Heart left ventricle (tissue), 16 donors: ENCODE measurements around the gene LKAAEAR1. TPM values are rescaled to one million over a fixed set of nuclear protein-coding genes. Genes with fewer than 3 reads are reported as not detected.

Experiments used
- ATAC-seq, 4 donors: fragments of 200-7000 bp; cut with Tn5 transposase; one replicate each; pipeline ENCODE4 v1.9.1; 2020 to 2022; ENCODE audit warnings: moderate library complexity in 4 of 4, mild to moderate bottlenecking in 3 of 4, moderate number of reproducible peaks in 1 of 4
- DNase-seq, 5 donors: peaks; one replicate each; pipeline ENCODE4 v3.0.0-alpha.2; 2020
- H3K27ac ChIP-seq, 12 donors: fragments of 200-600 bp; sonication (generic) in 4 of 12; one replicate each; pipeline versions ENCODE4 v1.5.0 to v1.8.0; 2016 to 2022; ENCODE audit warnings: mild to moderate bottlenecking in 2 of 12
- H3K27me3 ChIP-seq, 9 donors: fragments of 200-600 bp; sonication (generic) in 2 of 9; one replicate each; pipeline versions ENCODE4 v1.5.1 to v1.8.0; 2016 to 2022; ENCODE audit warnings: mild to moderate bottlenecking in 3 of 9
- H3K36me3 ChIP-seq, 9 donors: fragments of 200-600 bp; sonication (generic) in 2 of 9; one replicate each; pipeline versions ENCODE4 v1.5.0 to v1.8.0; 2018 to 2022; ENCODE audit warnings: mild to moderate bottlenecking in 2 of 9
- H3K4me1 ChIP-seq, 12 donors: fragments of 200-600 bp; sonication (generic) in 4 of 12; one replicate each; pipeline versions ENCODE4 v1.5.0 to v1.8.0; 2016 to 2022; ENCODE audit warnings: mild to moderate bottlenecking in 3 of 12
- H3K4me3 ChIP-seq, 12 donors: fragments of 200-600 bp; sonication (generic) in 4 of 12; one replicate each; pipeline versions ENCODE4 v1.5.0 to v1.8.0; 2017 to 2022; ENCODE audit warnings: mild to moderate bottlenecking in 9 of 12, moderate library complexity in 4 of 12
- H3K9me3 ChIP-seq, 12 donors: fragments of 200-600 bp; sonication (generic) in 4 of 12; one replicate each; pipeline versions ENCODE4 v1.5.0 to v1.8.0; 2016 to 2022; ENCODE audit warnings: mild to moderate bottlenecking in 1 of 12
- POLR2A ChIP-seq, 2 donors: fragments of 450-650 bp; IDR thresholded peaks; one replicate each; pipeline ENCODE4 v1.6.1; 2017; ENCODE audit warnings: antibody characterized with exemption in 2 of 2, mild to moderate bottlenecking in 2 of 2, moderate library complexity in 2 of 2
- WGBS, 4 donors: extraction: QIAGEN DNeasy Blood & Tissue Kit in 2 of 4; methylation state at CpG; one replicate each; pipeline versions ENCODE4 v1.1.5 to v1.1.7; 2013 to 2018; 5-methylcytosine and 5-hydroxymethylcytosine counted together
- intact Hi-C, 10 donors: fragments of 100-400 bp; cut with DNase I; formaldehyde crosslinking; loops; one replicate each; pipeline versions ENCODE4 v1.11.1 to v1.14.2; 2022
- polyA plus RNA-seq, 2 donors: library from polyadenylated mRNA; stranded (reverse); fragments of 200-250 nt; gene quantifications; one replicate each; pipeline ENCODE4 v1.2.3, GENCODE V29; 2013
- total RNA-seq, 9 donors: library from RNA; depleted of rRNA in 2 of 9; stranded (reverse); fragments of >200 nt in 2 of 9; fragmentation: NEBNext Ultra II Directional in 3 of 9; extraction: Animal tissue kit (Norgen Biotek cat#: 25700) in 3 of 9; gene quantifications; one replicate each; pipeline versions ENCODE4 v1.1.0 to v1.2.4, GENCODE V29; 2016 to 2023
- TF ChIP-seq, protein P1 (sequence below), 12 donors: fragments of 200-600 bp; sonication (generic) in 4 of 12; IDR thresholded peaks; one replicate each; pipeline versions ENCODE4 v1.5.0 to v1.8.0; 2018 to 2022; ENCODE audit warnings: antibody characterized with exemption in 12 of 12, mild to moderate bottlenecking in 5 of 12
- donor health status: ischemic (EF 13 %, LVEDD 7.1; RV severe dilation, severe dysfunction).
- donor health status: healthy with polysubstance abuse.
- donor health status: DM: no; HTN: yes; CAD: no.
- donor health status: DM: no; HTN: no; CAD: no.
- donor health status: ischemic (EF 25% LVEDD 6.9; RV normal size, moderate dysfunction).
- donor health status: ischemic (EF 25% LVEDD 5.7; RV mildly dilated, moderate dysfunction).
- donor health status: healthy.
- donor health status: DM: yes; HTN: yes; CAD: no.
- donor health status: ischemic (EF 35%, LVEDD 5.7; RV mildly dilated, moderate dysfunction).
- donor health status: nonischemic (EF 11% LVEDD 7.7; RV severe dilation, severe dysfunction).
- donor health status: DM: yes; HTN: yes; CAD: no.
- donor health status: PGD.
- donor health status: ischemic (EF 29% LVEDD 5.4; RV normal size, mild dysfunction).
- donor health status: nonischemic (EF 23%, LVEDD 6.1; RV moderate dilation, normal function).

Gene LKAAEAR1
- total and polyA plus RNA-seq, 11 donors, result not detected

DNA sequence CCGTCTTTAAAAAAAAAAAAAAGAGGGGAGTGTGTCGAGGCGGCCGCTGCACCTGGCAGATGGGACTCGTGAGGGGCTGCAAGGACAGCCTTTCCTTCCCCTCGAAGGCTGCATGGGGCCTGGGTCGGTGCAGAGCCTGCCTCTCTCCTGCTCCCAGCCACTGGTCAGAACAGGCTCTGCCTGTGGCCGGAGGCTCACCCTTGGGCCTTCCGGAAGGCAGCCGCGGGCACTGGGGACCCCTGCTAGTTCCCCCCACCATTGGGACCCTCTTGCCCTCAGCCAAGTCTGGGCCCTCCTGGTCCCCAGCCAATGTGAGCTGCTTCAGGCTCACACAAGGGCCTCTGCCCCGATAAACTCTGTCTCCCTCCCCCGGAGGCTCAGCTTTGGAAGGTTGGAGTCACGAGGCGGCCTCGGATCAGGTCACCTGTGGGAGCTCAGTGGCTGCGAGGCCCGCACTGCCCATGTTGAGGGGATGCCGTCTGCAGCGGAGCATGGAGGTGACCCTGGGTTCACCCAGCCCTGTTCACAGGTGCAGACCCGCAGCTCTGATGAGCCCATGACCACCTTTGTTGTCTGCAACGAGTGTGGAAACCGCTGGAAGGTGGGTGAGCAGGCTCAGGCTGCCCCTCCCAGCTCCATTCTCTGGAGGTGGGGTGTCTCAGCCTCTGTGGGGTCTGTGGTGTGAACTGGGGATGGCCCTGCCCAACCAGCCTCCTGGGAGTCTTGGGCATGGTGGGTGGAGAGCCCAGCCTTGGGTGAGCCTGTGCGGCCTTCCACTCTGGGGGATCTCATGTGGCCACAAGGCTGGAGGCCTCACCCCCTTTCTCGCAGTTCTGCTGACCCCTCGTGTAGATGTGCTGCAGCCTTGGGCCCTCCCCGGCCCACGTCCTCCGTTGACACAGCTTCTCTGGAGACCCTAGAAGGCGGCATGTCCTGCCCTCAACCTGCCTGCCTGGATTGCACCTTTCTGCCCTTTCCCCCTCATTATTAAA, 12.6 kb downstream of the LKAAEAR1 start:
- no peak for DNase-seq
- Histone ChIP-seq H3K27me3 (no peaks in the 10 kb centered on the region), H3K27ac (no peak overlapping the region), H3K4me3 (no peak overlapping the region), H3K9me3 (no peaks in the 10 kb centered on the region), H3K4me1 (peaks cover 0 to 10% (median 0%) of the 10 kb centered on the region in 12 donors), H3K36me3 (peaks cover 0 to 43% (median 20%) of the 10 kb centered on the region in 9 donors)
- no peak for ATAC-seq
- intact Hi-C loops, result no loop called here
- 88 to 92% (median 90%) methylated on average over 28 to 30 of the region's 30 CpGs for whole genome bisulfite sequencing, 4 donors
- TF ChIP-seq, protein P1, sequence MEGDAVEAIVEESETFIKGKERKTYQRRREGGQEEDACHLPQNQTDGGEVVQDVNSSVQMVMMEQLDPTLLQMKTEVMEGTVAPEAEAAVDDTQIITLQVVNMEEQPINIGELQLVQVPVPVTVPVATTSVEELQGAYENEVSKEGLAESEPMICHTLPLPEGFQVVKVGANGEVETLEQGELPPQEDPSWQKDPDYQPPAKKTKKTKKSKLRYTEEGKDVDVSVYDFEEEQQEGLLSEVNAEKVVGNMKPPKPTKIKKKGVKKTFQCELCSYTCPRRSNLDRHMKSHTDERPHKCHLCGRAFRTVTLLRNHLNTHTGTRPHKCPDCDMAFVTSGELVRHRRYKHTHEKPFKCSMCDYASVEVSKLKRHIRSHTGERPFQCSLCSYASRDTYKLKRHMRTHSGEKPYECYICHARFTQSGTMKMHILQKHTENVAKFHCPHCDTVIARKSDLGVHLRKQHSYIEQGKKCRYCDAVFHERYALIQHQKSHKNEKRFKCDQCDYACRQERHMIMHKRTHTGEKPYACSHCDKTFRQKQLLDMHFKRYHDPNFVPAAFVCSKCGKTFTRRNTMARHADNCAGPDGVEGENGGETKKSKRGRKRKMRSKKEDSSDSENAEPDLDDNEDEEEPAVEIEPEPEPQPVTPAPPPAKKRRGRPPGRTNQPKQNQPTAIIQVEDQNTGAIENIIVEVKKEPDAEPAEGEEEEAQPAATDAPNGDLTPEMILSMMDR (IDR thresholded peaks at IDR 0.05), result no peak
- TF ChIP-seq POLR2A (IDR thresholded peaks at IDR 0.05), result no peak

DNA sequence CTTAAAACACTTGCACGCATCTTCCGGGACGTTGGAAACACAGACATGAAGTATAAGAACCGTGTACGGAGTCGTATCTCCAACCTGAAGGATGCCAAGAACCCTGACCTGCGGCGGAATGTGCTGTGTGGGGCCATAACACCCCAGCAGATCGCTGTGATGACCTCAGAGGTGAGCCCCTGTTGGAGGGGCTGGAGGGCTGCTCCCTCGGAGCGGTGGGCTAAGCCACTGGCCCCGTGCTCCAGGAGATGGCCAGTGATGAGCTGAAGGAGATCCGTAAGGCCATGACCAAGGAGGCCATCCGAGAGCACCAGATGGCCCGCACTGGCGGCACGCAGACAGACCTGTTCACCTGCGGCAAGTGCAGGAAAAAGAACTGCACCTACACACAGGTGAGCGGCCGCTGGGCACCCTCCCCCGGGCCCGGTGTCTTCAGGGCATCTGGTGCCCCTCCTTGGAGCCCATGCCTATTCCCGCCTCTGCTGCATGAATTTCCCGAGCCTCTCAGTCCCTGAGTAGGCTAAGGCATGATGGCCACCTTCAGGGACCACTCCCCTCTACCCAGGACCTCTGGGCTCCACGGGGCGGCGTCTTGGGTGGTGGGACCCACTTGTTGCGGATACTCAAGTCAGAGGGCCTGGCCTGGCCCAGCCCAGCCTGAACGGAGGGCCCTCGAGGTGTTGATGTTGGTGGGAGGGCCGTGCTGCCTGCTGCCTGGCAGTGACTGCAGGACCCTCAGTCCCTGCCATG, 13.8 kb downstream of the LKAAEAR1 start:
- Histone ChIP-seq H3K9me3 (no peaks in the 10 kb centered on the region), H3K36me3 (peaks cover 0 to 33% (median 20%) of the 10 kb centered on the region in 9 donors), H3K4me3 (no peak overlapping the region), H3K4me1 (peaks cover 0 to 15% (median 0%) of the 10 kb centered on the region in 12 donors), H3K27me3 (no peaks in the 10 kb centered on the region), H3K27ac (no peak overlapping the region)
- ATAC-seq (no peak), DNase-seq (no peak)
- no peak for TF ChIP-seq POLR2A (IDR thresholded peaks at IDR 0.05)
- TF ChIP-seq, protein P1 (IDR thresholded peaks at IDR 0.05), result no peak
- intact Hi-C loops, result no loop called here
- WGBS, 4 donors, result 89 to 95% (median 94%) methylated on average over 21 to 31 of the region's 31 CpGs

DNA sequence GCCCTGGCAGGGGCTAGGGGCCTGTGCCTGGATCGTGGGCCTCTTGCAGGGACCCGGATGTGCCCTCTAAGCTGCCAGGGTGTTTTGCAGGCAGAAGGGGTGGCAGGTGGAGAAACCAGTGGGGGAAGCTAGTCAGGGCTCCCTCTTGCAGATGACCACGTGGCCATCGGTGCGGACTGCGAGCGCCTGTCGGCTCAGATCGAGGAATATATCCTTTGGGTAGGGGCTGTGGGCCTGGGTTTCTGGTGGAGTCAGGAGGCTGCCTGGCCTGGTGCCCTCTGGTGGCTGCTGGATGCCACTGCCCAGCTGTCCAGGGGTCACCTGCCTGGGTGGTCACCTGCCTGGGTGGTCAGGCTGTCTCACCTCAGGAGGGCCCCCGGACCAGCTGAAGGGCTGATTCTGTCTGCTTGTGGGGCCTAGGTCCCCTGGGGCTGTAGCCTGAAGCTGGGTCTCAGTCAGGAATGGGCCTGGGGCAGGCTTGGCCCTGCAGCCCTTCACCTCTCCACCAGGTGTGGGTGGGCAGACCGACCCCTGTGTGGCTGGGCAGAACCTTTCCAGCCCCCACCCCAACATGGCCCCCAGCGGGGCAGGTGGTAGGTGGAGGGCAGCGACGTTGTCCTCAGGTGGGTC, 14.5 kb downstream of the LKAAEAR1 start:
- DNase-seq, result no peak
- intact Hi-C loops, result loop anchor here in 1 of 10 donors (10.0 kb wide), 1 partner anchor 175 kb away; the partner anchor contains the start of gene DNAJC5
- peaks cover 0 to 22% (median under 1%) of the 10 kb centered on the region in 12 donors for H3K4me1 ChIP-seq
- peaks cover 0 to 31% (median 20%) of the 10 kb centered on the region in 9 donors for H3K36me3 ChIP-seq
- no peak for ATAC-seq
- no peak overlapping the region for H3K27ac ChIP-seq
- TF ChIP-seq POLR2A (IDR thresholded peaks at IDR 0.05), result no peak
- TF ChIP-seq, protein P1 (IDR thresholded peaks at IDR 0.05), result peak; percentile 42 to 72 (median 66)
- no peak overlapping the region for H3K4me3 ChIP-seq
- H3K27me3 ChIP-seq, result no peaks in the 10 kb centered on the region
- no peaks in the 10 kb centered on the region for H3K9me3 ChIP-seq
- 62 to 87% (median 64%) methylated on average over 6 to 14 of the region's 14 CpGs for WGBS, 4 donors
